DMS153 (cell line): ENCODE data around the gene TRPC5OS.

Experiments used
- DNase-seq: peaks from one replicate; lab custom pipeline; 2025; lab: John Stamatoyannopoulos, UW

The TRPC5OS gene

GRCh38 chrX:111896148-111896547 lies 20.2 kb downstream of the TRPC5OS start:
- DNase-seq, result no peak

DNA sequence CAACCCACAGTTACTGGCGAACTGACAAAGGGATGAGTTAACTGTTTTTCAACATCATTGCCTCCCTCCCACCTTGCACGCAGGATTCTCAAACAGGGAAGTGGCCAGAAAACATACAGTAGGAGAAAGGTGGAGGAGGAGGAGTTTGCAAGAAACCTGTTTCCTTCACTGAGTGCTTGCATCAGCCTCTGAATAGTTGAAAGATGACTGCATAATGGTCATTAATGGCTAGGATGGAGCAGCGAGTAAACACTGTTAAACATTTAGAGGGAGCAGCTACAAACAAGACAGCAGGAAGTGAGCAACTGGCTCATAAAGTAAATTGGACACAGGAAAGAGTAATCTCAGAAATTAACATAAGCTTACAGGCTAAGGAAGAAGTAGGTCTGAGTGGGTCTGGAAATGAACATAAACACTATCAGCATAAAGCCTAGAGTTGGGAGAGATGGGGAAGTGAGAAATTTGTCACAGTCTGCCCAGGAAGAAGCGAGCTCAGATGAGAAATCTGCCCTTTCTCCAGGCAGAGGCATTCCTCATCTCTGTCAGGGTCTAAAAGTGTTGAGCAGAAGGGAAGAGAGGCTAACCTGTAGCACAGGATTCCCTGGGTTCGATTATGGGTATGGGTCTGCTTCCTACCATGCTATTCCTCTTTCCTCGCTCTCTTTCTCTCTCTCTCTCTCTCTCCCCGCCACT lies 38.6 kb downstream of the TRPC5OS start:
- DNase-seq, result no peak

DNA sequence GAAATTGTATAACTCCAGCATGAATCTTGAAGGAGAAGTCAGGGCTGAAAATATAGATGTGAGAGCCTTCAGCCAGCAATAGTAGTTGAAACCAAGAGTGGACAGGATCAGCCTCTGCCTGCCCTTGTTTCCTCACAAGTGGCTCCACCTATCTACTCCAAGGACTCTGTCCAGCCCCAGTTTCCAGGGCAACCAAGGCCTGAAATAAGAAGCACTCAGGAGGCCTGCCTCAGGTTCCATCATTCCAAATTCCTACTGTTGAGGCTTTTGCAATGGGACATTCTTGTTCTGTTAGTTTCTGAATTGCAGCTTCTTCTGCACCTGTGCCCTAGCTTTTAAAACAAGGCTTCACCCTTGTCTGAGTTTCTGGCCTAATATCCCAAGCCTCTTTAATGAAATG lies 41.6 kb downstream of the TRPC5OS start:
- no peak for DNase-seq

GRCh38 chrX:111928456-111928855 lies 52.5 kb downstream of the TRPC5OS start:
- no peak for DNase-seq
